ENCODE measurements around the gene STIP1. TPM values are rescaled to one million over a fixed set of nuclear protein-coding genes. Genes with fewer than 3 reads are reported as not detected.
A peak's percentile ranks its signal among the peaks of the same experiment; 100 is the strongest.

The STIP1 gene
- total and polyA plus RNA-seq, 10 of the 15 experiments (the other 5 are each of a cell fraction or from before 2014, with no cell fraction given): 25.2 to 291 (median 191) TPM

DNA sequence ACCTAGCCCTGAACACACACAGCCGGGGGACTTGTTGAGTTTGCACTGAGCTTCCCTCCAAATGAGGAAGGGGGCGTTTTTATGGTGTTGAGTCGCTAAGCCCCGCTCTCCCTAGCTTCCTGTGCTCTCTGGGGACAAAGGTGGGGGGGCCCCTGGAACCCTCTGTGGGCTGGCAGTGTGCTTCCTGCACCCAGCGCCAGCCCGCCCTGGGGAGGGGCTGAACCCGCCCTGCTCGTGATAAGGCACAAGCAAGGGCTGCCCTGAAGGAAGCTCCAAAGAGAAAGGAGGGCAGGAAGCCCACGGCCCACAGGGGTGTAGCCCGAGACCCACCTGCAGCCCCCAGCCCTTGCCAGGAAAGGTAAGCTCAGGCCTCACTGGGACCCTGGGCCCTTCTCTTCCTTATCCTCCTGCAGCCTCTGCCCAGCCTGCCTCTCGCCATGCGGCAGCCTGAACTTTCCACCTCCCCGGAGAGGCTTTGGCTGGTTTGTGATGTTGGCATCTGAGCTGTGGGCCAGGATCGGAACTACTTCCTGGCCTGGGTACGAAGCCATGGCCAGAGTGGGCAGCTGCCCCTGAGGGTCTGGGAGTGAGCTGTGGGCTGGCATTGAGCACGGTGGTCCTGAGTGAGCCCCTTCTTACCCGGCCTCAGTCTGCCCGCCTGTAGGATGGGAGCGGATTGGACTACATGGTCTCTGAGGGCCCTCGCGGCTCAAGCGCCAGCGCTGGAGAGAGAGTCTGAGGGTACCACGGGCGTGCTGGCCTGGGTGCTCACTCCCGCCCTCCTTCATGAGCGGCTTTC, 20.7 kb downstream of the STIP1 start, which contains the start of gene FERMT3 (continued):
- TF ChIP-seq SPI1 (IDR thresholded peaks at IDR 0.05; ENCODE audit: borderline replicate concordance, insufficient read depth, low read depth, low read length): peak; percentile 56; the same call in 1 of the 2 replicates
- no peak for TF ChIP-seq SREBF1 (IDR thresholded peaks at IDR 0.05; ENCODE audit: low read length)
- no peak for TF ChIP-seq GABPA (IDR thresholded peaks at IDR 0.05; ENCODE audit: low read depth)
- TF ChIP-seq NR2C1 (IDR thresholded peaks at IDR 0.05): no peak
- no peak for TF ChIP-seq CBX5 (IDR thresholded peaks at IDR 0.05; ENCODE audit: low read depth)
- no peak for TF ChIP-seq SIX5 (IDR thresholded peaks at IDR 0.05; ENCODE audit: low read depth, low read length, severe bottlenecking)
- 0 out of 2 replicates have a peak, but pooled peaks have one; percentile 13 for TF ChIP-seq DPF2 (IDR thresholded peaks at IDR 0.05)
- TF ChIP-seq NFXL1 (IDR thresholded peaks at IDR 0.05; ENCODE audit: borderline replicate concordance): no peak
- TF ChIP-seq NRF1 (conservative IDR thresholded peaks at IDR 0.05; ENCODE audit: low read depth, low read length): no peak

DNA sequence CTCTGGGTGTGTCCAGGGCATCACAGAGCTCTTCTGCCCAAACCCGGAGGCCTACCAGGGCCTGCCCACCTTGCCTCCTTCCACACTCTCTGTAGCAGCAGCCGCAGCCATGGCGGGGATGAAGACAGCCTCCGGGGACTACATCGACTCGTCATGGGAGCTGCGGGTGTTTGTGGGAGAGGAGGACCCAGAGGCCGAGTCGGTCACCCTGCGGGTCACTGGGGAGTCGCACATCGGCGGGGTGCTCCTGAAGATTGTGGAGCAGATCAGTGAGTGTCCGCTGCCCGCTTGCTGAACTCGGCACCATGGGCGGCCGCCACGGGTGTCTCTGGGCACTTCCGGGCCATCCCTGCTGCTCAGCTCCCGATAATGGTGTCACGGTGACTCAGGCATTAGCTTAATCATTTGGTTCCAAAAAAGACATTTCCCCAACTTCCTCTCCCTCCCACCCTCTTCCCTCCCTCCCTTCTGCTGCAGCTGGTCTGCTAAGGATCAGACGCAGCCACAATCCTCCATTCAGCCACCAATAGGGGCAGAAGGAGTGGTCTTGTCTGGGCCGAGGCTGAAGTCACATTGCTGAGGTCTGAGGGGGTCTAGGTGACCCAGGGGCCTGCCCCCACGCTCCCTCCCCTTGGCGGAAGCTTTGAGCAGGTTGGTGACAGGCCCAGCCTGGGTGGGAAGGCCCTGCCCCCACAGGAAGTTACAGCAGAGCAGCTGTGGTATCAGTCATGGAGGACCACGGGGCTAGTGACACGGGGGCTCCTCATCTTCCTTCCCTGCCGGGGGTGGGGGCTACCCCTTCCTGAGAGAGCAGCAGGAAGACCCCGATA, 21.5 kb downstream of the STIP1 start:
- Histone ChIP-seq H3K4me1 (ENCODE audit: control insufficient read depth, insufficient read depth, low read length) (peaks cover 26% of the 10 kb centered on the region), H3K27ac (ENCODE audit: control insufficient read depth, insufficient read depth) (peak overlapping the region; percentile 98), H3K4me3 (peak overlapping the region; percentile 74), H3K27me3 (replicated peaks in 1 of 2; ENCODE audit: control insufficient read depth in 2 of 2, insufficient read depth in 2 of 2, low read length in 1 of 2) (no peaks in the 10 kb centered on the region), H3K9me3 (replicated peaks; ENCODE audit: control insufficient read depth, insufficient read depth, low read length) (no peaks in the 10 kb centered on the region), H3K79me2 (ENCODE audit: control insufficient read depth, insufficient read depth, low read length) (peaks cover 39% of the 10 kb centered on the region), H4K20me1 (ENCODE audit: control insufficient read depth, insufficient read depth) (no peaks in the 10 kb centered on the region), H3K9ac (ENCODE audit: control insufficient read depth, insufficient read depth, low read length) (peak overlapping the region; percentile 95), H2AFZ (ENCODE audit: control insufficient read depth, low read depth, low read length) (peak overlapping the region; percentile 20), H3K4me2 (ENCODE audit: control insufficient read depth, insufficient read depth) (peak overlapping the region; percentile 76), H3K36me3 (ENCODE audit: control insufficient read depth in 2 of 2, insufficient read depth in 2 of 2, low read length in 1 of 2) (peaks cover 30 to 37% of the 10 kb centered on the region in 2 experiments)
- BruUV-seq (replicated peaks): TSS peak; percentile 97
- SMC1A ChIA-PET (ENCODE audit: uncharacterized antibody, unreplicated experiment): interaction anchor here (0.7 to 5.5 kb wide), 13 partner anchors 8 to 110 kb away, joined by 3 to 98 read pairs (median 7); partner anchors contain the start of genes CATSPERZ, ESRRA, FKBP2 and NUDT22
- WGBS (ENCODE audit: insufficient coverage, insufficient replicate concordance, low lambda C conversion rate, missing lambda C conversion rate): 2% methylated on average over 30 of the region's 30 CpGs
- intact Hi-C loops (cut with micrococcal nuclease; ENCODE audit: unreplicated experiment): no loop called here
- DNase-seq (ENCODE audit: low read depth, low spot score): peak; percentile 57
- in situ Hi-C loops (cut with MboI): no loop called here
- RAD21 ChIA-PET (ENCODE audit: unreplicated experiment): interaction anchor here (0.9 to 6.6 kb wide), 13 partner anchors 10 to 110 kb away, joined by 3 to 125 read pairs (median 30); partner anchors contain the start of genes BAD, CATSPERZ, DNAJC4 and ESRRA
- CTCF ChIA-PET: interaction anchor here (1.0 to 9.7 kb wide), 15 partner anchors 9 to 124 kb away, joined by 4 to 238 read pairs (median 18); partner anchors contain the start of genes CATSPERZ, DNAJC4, ESRRA and FKBP2
- POLR2A ChIA-PET: interaction anchor here (0.6 to 5.8 kb wide), 22 partner anchors 9 to 1480 kb away, joined by 3 to 85 read pairs (median 10); partner anchors contain the start of genes BAD, CATSPERZ, CCDC88B and ESRRA
- peak; percentile 82 for ATAC-seq
- peak; percentile 93 for FAIRE-seq
- TF ChIP-seq CREB1 (IDR thresholded peaks at IDR 0.05; ENCODE audit: low read depth) (peak; percentile 76; the same call in 1 of the 2 replicates), ZNF217 (IDR thresholded peaks at IDR 0.05) (no peak), SPI1 (IDR thresholded peaks at IDR 0.05; ENCODE audit: borderline replicate concordance, insufficient read depth, low read depth, low read length) (peak; percentile 47), PAX8 (IDR thresholded peaks at IDR 0.05) (no peak), SRF (IDR thresholded peaks at IDR 0.05; ENCODE audit: low read depth in 2 of 2, low read length in 2 of 2) (no peak), MTA3 (IDR thresholded peaks at IDR 0.05; ENCODE audit: borderline replicate concordance, low read length) (no peak; the same call in 1 of the 2 replicates), SUZ12 (IDR thresholded peaks at IDR 0.05; ENCODE audit: unreplicated experiment) (no peak), EGR1 (IDR thresholded peaks at IDR 0.05; ENCODE audit: borderline replicate concordance in 1 of 2, low read depth in 2 of 2, low read length in 2 of 2) (peak; percentile 15 to 55; a peak in 2 of 3 replicates), ZBED1 (IDR thresholded peaks at IDR 0.05; ENCODE audit: borderline replicate concordance) (peak; percentile 65)
- TF ChIP-seq, protein P1, sequence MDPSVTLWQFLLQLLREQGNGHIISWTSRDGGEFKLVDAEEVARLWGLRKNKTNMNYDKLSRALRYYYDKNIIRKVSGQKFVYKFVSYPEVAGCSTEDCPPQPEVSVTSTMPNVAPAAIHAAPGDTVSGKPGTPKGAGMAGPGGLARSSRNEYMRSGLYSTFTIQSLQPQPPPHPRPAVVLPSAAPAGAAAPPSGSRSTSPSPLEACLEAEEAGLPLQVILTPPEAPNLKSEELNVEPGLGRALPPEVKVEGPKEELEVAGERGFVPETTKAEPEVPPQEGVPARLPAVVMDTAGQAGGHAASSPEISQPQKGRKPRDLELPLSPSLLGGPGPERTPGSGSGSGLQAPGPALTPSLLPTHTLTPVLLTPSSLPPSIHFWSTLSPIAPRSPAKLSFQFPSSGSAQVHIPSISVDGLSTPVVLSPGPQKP (IDR thresholded peaks at IDR 0.05; ENCODE audit: low read depth, low read length): peak; percentile 65; the same call in 1 of the 2 replicates

Data from GM12878 (cell line).